ENCODE data around the gene ABCA1.

ABCA1 gene

GRCh38 chr9:104879555-104880309, 48.2 kb downstream of the ABCA1 start:
- no peak for DNase-seq

GRCh38 chr9:104876587-104876986, 51.4 kb downstream of the ABCA1 start:
- Histone ChIP-seq H3K4me3 (ENCODE audit: low read depth, low read length) (no peak overlapping the region), H3K36me3 (no peaks in the 10 kb centered on the region), H3K9me3 (no peaks in the 10 kb centered on the region), H3K4me1 (no peaks in the 10 kb centered on the region; the same call in 1 of the 2 replicates), H3K27me3 (no peaks in the 10 kb centered on the region)
- no peak for DNase-seq
- no peak for TF ChIP-seq CTCF (IDR thresholded peaks at IDR 0.05; ENCODE audit: low read depth, low read length)

More at GRCh38 chr9:104879555-104880309, 48.2 kb downstream of the ABCA1 start:
- TF ChIP-seq CTCF (IDR thresholded peaks at IDR 0.05; ENCODE audit: low read depth, low read length) = no peak
- Histone ChIP-seq H3K4me3 (ENCODE audit: low read depth, low read length) (no peak overlapping the region), H3K27me3 (no peaks in the 10 kb centered on the region), H3K4me1 (no peaks in the 10 kb centered on the region; the same call in 1 of the 2 replicates), H3K9me3 (no peaks in the 10 kb centered on the region), H3K36me3 (no peaks in the 10 kb centered on the region)

- Histone ChIP-seq H3K4me1 (no peaks in the 10 kb centered on the region; the same call in 1 of the 2 replicates), H3K9me3 (no peaks in the 10 kb centered on the region), H3K36me3 (no peaks in the 10 kb centered on the region), H3K27me3 (no peaks in the 10 kb centered on the region), H3K4me3 (ENCODE audit: low read depth, low read length) (no peak overlapping the region)
- no peak for DNase-seq
- no peak for TF ChIP-seq CTCF (IDR thresholded peaks at IDR 0.05; ENCODE audit: low read depth, low read length)
Observed at GRCh38 chr9:104875897-104876296, 52.1 kb downstream of the ABCA1 start.

GRCh38 chr9:104875320-104875719, 52.6 kb downstream of the ABCA1 start:
- H3K4me3 ChIP-seq (ENCODE audit: low read depth, low read length) = no peak overlapping the region
- no peaks in the 10 kb centered on the region for H3K27me3 ChIP-seq
- no peaks in the 10 kb centered on the region for H3K36me3 ChIP-seq
- DNase-seq = no peak
- no peaks in the 10 kb centered on the region for H3K9me3 ChIP-seq
- H3K4me1 ChIP-seq = no peaks in the 10 kb centered on the region; the same call in 1 of the 2 replicates
- TF ChIP-seq CTCF (IDR thresholded peaks at IDR 0.05; ENCODE audit: low read depth, low read length) = no peak

GRCh38 chr9:104873489-104873850, 54.5 kb downstream of the ABCA1 start:
- Histone ChIP-seq H3K9me3 (no peaks in the 10 kb centered on the region), H3K36me3 (no peaks in the 10 kb centered on the region), H3K4me1 (no peaks in the 10 kb centered on the region), H3K27me3 (no peaks in the 10 kb centered on the region), H3K4me3 (ENCODE audit: low read depth, low read length) (no peak overlapping the region)
- TF ChIP-seq CTCF (IDR thresholded peaks at IDR 0.05; ENCODE audit: low read depth, low read length) = no peak
- no peak for DNase-seq

- H3K4me3 ChIP-seq (ENCODE audit: low read depth, low read length) = no peak overlapping the region
- no peaks in the 10 kb centered on the region for H3K9me3 ChIP-seq
- H3K4me1 ChIP-seq = no peaks in the 10 kb centered on the region
- H3K36me3 ChIP-seq = no peaks in the 10 kb centered on the region
- no peak for TF ChIP-seq CTCF (IDR thresholded peaks at IDR 0.05; ENCODE audit: low read depth, low read length)
- no peak for DNase-seq
- no peaks in the 10 kb centered on the region for H3K27me3 ChIP-seq
Observed at GRCh38 chr9:104872656-104873488, 55.1 kb downstream of the ABCA1 start.

Data from BE2C (cell line).